SK-N-SH (cell line): ENCODE measurements around the gene SYT1. TPM values are rescaled to one million over a fixed set of nuclear protein-coding genes. Genes with fewer than 3 reads are reported as not detected.

Experiments used
- CTCF ChIA-PET: fragments of 300-600, 350-600 bp; formaldehyde crosslinking; extraction: SDS; loops from one replicate; lab custom pipeline; 2021; lab: Yijun Ruan, JAX
- POLR2A ChIA-PET: fragments of 350-600 bp; sonication (Branson Sonifier 250); formaldehyde crosslinking; extraction: SDS; loops from one replicate; lab custom pipeline; 2020; ENCODE audit warnings: antibody characterized with exemption, inconsistent platforms; lab: Yijun Ruan, JAX
- DNase-seq: peaks from one replicate; pipeline ENCODE4 v3.0.0; 2012
- H2AFZ ChIP-seq: fragments of 200-600 bp; sonication (generic); 2 replicates; pipeline ENCODE4 v1.8.1; 2016; ENCODE audit warnings: antibody characterized with exemption, mild to moderate bottlenecking, low read depth
- H3F3A ChIP-seq: fragments of 200-600 bp; sonication (generic); replicated peaks from 2 replicates; pipeline ENCODE3; 2016; ENCODE audit warnings: antibody characterized with exemption, mild to moderate bottlenecking; ENCODE audit not compliant: insufficient read depth
- H3K27ac ChIP-seq, 2 experiments: fragments of 200-500 bp in 1 of 2; fragments of 200-600 bp in 1 of 2; sonication (Bioruptor generic) in 1 of 2; sonication (generic), shearing (Covaris generic) in 1 of 2; 2 replicates each; pipeline versions ENCODE4 v1.5.1 to v1.6.1; 2014 to 2016; ENCODE audit warnings: low read depth in 2 of 2, inconsistent platforms in 1 of 2, low read length in 1 of 2, mild to moderate bottlenecking in 1 of 2, mixed read lengths in 1 of 2
- H3K27me3 ChIP-seq: fragments of 200-600 bp; sonication (generic), shearing (Covaris generic); 2 replicates; pipeline ENCODE4 v1.6.1; 2016; ENCODE audit warnings: mixed run types; ENCODE audit not compliant: insufficient read depth
- H3K36me3 ChIP-seq, 2 experiments: fragments of 200-500 bp in 1 of 2; fragments of 200-600 bp in 1 of 2; sonication (Bioruptor generic) in 1 of 2; sonication (generic) in 1 of 2; replicated peaks in 1 of 2; 2 replicates each; pipeline versions ENCODE3 to v1.5.1; 2014 to 2016; ENCODE audit warnings: low read length in 1 of 2, mild to moderate bottlenecking in 1 of 2; ENCODE audit not compliant: insufficient read depth in 2 of 2, control insufficient read depth in 1 of 2
- H3K4me1 ChIP-seq, 2 experiments: fragments of 200-500 bp in 1 of 2; fragments of 200-600 bp in 1 of 2; sonication (Bioruptor generic) in 1 of 2; sonication (generic), shearing (Covaris generic) in 1 of 2; 2 replicates each; pipeline versions ENCODE4 v1.5.1 to v1.6.1; 2014 to 2016; ENCODE audit warnings: low read depth in 1 of 2, low read length in 1 of 2, mixed run types in 1 of 2; ENCODE audit not compliant: insufficient read depth in 2 of 2, control insufficient read depth in 1 of 2
- H3K4me2 ChIP-seq: fragments of 200-600 bp; sonication (generic), shearing (Covaris generic); 2 replicates; pipeline ENCODE4 v1.6.1; 2017; ENCODE audit warnings: mixed run types
- H3K4me3 ChIP-seq, 2 experiments: fragments of 200-500 bp in 1 of 2; fragments of 200-600 bp in 1 of 2; sonication (Bioruptor generic) in 1 of 2; sonication (generic), shearing (Covaris generic) in 1 of 2; 2 replicates each; pipeline versions ENCODE4 v1.5.1 to v1.8.1; 2014 to 2016; ENCODE audit warnings: low read depth in 2 of 2, inconsistent platforms in 1 of 2, low read length in 1 of 2, mild to moderate bottlenecking in 1 of 2, mixed read lengths in 1 of 2, moderate library complexity in 1 of 2
- H3K79me2 ChIP-seq: fragments of 200-600 bp; sonication (generic); 2 replicates; pipeline ENCODE4 v1.8.1; 2017; ENCODE audit warnings: mild to moderate bottlenecking; ENCODE audit not compliant: insufficient read depth
- H3K9ac ChIP-seq: fragments of 200-600 bp; sonication (generic); 2 replicates; pipeline ENCODE4 v1.6.1; 2017; ENCODE audit warnings: mixed run types
- H3K9me2 ChIP-seq: fragments of 200-600 bp; sonication (generic); 2 replicates; pipeline ENCODE4 v1.6.1; 2017; ENCODE audit warnings: mixed run types
- H3K9me3 ChIP-seq: fragments of 200-600 bp; sonication (generic); 2 replicates; pipeline ENCODE4 v1.6.1; 2017; ENCODE audit warnings: mixed run types, mild to moderate bottlenecking, moderate library complexity
- H4K20me1 ChIP-seq: fragments of 200-600 bp; sonication (generic); 2 replicates; pipeline ENCODE4 v1.6.1; 2017; ENCODE audit warnings: mild to moderate bottlenecking, mixed run types; ENCODE audit not compliant: insufficient read depth
- CHD2 ChIP-seq: fragments of 150-350 bp; IDR thresholded peaks from 2 replicates; pipeline ENCODE4 v1.6.1; 2018; ENCODE audit warnings: low read length; ENCODE audit not compliant: partially characterized antibody
- ELF1 ChIP-seq: IDR thresholded peaks from 2 replicates; pipeline ENCODE4 v1.4.0; 2012
- EP300 ChIP-seq, 2 experiments: IDR thresholded peaks; 2 replicates each; pipeline versions ENCODE4 v1.4.0 to v1.6.1; 2012; ENCODE audit warnings: borderline replicate concordance in 1 of 2, low read depth in 1 of 2, low read length in 1 of 2
- EZH2phosphoT487 ChIP-seq: fragments of 200-600 bp; sonication (generic); IDR thresholded peaks from 2 replicates; pipeline ENCODE4 v1.6.1; 2017; ENCODE audit warnings: low read depth, mixed run types, mild to moderate bottlenecking, antibody characterized with exemption, moderate library complexity, borderline replicate concordance
- FOSL2 ChIP-seq: IDR thresholded peaks from 2 replicates; pipeline ENCODE4 v1.4.0; 2012; ENCODE audit warnings: low read depth, mild to moderate bottlenecking, moderate library complexity, borderline replicate concordance
- FOXM1 ChIP-seq: IDR thresholded peaks from 2 replicates; pipeline ENCODE4 v1.4.0; 2012; ENCODE audit warnings: low read depth, mild to moderate bottlenecking
- GABPA ChIP-seq: IDR thresholded peaks from 2 replicates; pipeline ENCODE4 v1.4.0; 2012; ENCODE audit warnings: low read depth, mild to moderate bottlenecking
- GATA2 ChIP-seq: sonication (generic); formaldehyde crosslinking; IDR thresholded peaks from 2 replicates; pipeline ENCODE4 v1.5.0; 2020; ENCODE audit warnings: mild to moderate bottlenecking, missing genetic modification reagents
- IRF3 ChIP-seq: fragments of 150-350 bp; IDR thresholded peaks from 2 replicates; pipeline ENCODE4 v1.6.1; 2016; ENCODE audit warnings: mild to moderate bottlenecking, low read depth, low read length
- JUND ChIP-seq: IDR thresholded peaks from 2 replicates; pipeline ENCODE4 v1.4.0; 2012
- MAX ChIP-seq: IDR thresholded peaks from 2 replicates; pipeline ENCODE4 v1.4.0; 2012; ENCODE audit warnings: low read depth
- MXI1 ChIP-seq: IDR thresholded peaks from 2 replicates; pipeline ENCODE4 v1.6.1; 2012; ENCODE audit warnings: mild to moderate bottlenecking, low read depth, low read length, improper control_type of control experiment
- NFIC ChIP-seq: IDR thresholded peaks from 2 replicates; pipeline ENCODE4 v1.4.0; 2012; ENCODE audit warnings: borderline replicate concordance
- NRF1 ChIP-seq: IDR thresholded peaks from 2 replicates; pipeline ENCODE4 v1.6.1; 2012; ENCODE audit warnings: low read depth, mild to moderate bottlenecking, low read length
- PBX3 ChIP-seq: IDR thresholded peaks from 2 replicates; pipeline ENCODE4; 2012
- RAD21 ChIP-seq: IDR thresholded peaks from 2 replicates; pipeline ENCODE4 v1.6.1; 2012; ENCODE audit warnings: mild to moderate bottlenecking, low read length
- RCOR1 ChIP-seq: fragments of 150-350 bp; IDR thresholded peaks from 2 replicates; pipeline ENCODE4 v1.6.1; 2017; ENCODE audit warnings: antibody characterized with exemption, low read length
- REST ChIP-seq: IDR thresholded peaks from 2 replicates; pipeline ENCODE4 v1.6.1; 2012; ENCODE audit warnings: mild to moderate bottlenecking, low read depth, low read length, moderate library complexity
- RFX5 ChIP-seq: IDR thresholded peaks from 2 replicates; pipeline ENCODE4 v1.6.1; 2012; ENCODE audit warnings: mild to moderate bottlenecking, improper control_type of control experiment, low read length
- RXRA ChIP-seq: IDR thresholded peaks from 2 replicates; pipeline ENCODE4 v1.4.0; 2012; ENCODE audit warnings: low read depth, mild to moderate bottlenecking, borderline replicate concordance
- SMC3 ChIP-seq: IDR thresholded peaks from 2 replicates; pipeline ENCODE4 v1.6.1; 2012; ENCODE audit warnings: low read depth, low read length, improper control_type of control experiment
- TAF1 ChIP-seq: IDR thresholded peaks from 2 replicates; pipeline ENCODE4 v1.6.1; 2012; ENCODE audit warnings: low read depth, mild to moderate bottlenecking, low read length, moderate library complexity, borderline replicate concordance
- WGBS: methylation state at CpG from one replicate; pipeline ENCODE4 v1.1.6; 2017; ENCODE audit warnings: low lambda C conversion rate; 5-methylcytosine and 5-hydroxymethylcytosine counted together
- polyA plus RNA-seq, 3 experiments: library from polyadenylated mRNA; depleted of rRNA; stranded (reverse); fragments of >200 nt; gene quantifications; 2 replicates each; pipeline ENCODE4 v1.2.3, GENCODE V29; 2012

Gene SYT1
- polyA plus RNA-seq, 1 of the 3 experiments (the other 2 are of a cell fraction): 12.7 TPM

- Histone ChIP-seq H2AFZ (no peak overlapping the region), H3K27ac (no peak overlapping the region)
- TF ChIP-seq MXI1: no peak
- TF ChIP-seq MAX: no peak
- TF ChIP-seq ELF1: no peak
- TF ChIP-seq CHD2: no peak
- no peak for TF ChIP-seq EP300 (IDR thresholded peaks at IDR 0.05; ENCODE audit: borderline replicate concordance in 1 of 2, low read depth in 1 of 2, low read length in 1 of 2)
- TF ChIP-seq JUND: no peak
- no peak for TF ChIP-seq IRF3
- TF ChIP-seq NFIC: no peak
- no peak for TF ChIP-seq GATA2
- TF ChIP-seq SMC3: no peak
- TF ChIP-seq RCOR1: no peak
- no peak for TF ChIP-seq NRF1
- no peak for TF ChIP-seq RAD21
- TF ChIP-seq EZH2phosphoT487: no peak
- TF ChIP-seq GABPA: no peak
- no peak for TF ChIP-seq TAF1
- TF ChIP-seq FOSL2: no peak
- TF ChIP-seq PBX3: no peak
- TF ChIP-seq, all 33 proteins: peak for 0
- no peaks in the 10 kb centered on the region for H3K79me2 ChIP-seq
- ChIA-PET POLR2A (no interaction called here), CTCF (interaction anchor here (0.8 to 1.2 kb wide), 3 partner anchors 10 to 27 kb away, joined by 3 to 4 read pairs (median 3); no protein-coding TSS in a partner anchor)
- no peak overlapping the region for H3K4me2 ChIP-seq
- 93% methylated on average over 3 of the region's 3 CpGs for WGBS
- no peak overlapping the region for H3K9ac ChIP-seq
- no peaks in the 10 kb centered on the region; a peak in 3 of 4 replicates for H3K4me1 ChIP-seq
- H3K4me3 ChIP-seq: no peak overlapping the region
- peaks cover 0 to 7% of the 10 kb centered on the region in 2 experiments for H3K36me3 ChIP-seq
- no peaks in the 10 kb centered on the region for H4K20me1 ChIP-seq
- H3K9me2 ChIP-seq: no peaks in the 10 kb centered on the region
- no peaks in the 10 kb centered on the region for H3K9me3 ChIP-seq
- H3K27me3 ChIP-seq: no peaks in the 10 kb centered on the region
- no peak for DNase-seq
- H3F3A ChIP-seq: no peaks in the 10 kb centered on the region
Observed at GRCh38 chr12:79324571-79324970, 460.0 kb downstream of the SYT1 start.

GRCh38 chr12:79326222-79326621 lies 461.6 kb downstream of the SYT1 start:
- no peaks in the 10 kb centered on the region for H3K9me3 ChIP-seq
- ChIA-PET POLR2A (no interaction called here), CTCF (interaction anchor here (0.6 to 1.3 kb wide), 2 partner anchors 11 to 432 kb away, joined by 3 to 4 read pairs; no protein-coding TSS in a partner anchor)
- H3K4me3 ChIP-seq: no peak overlapping the region
- H3K4me2 ChIP-seq: no peak overlapping the region
- H3K27me3 ChIP-seq: no peaks in the 10 kb centered on the region
- no peaks in the 10 kb centered on the region for H3F3A ChIP-seq
- no peaks in the 10 kb centered on the region for H3K9me2 ChIP-seq
- 73% methylated on average over 2 of the region's 2 CpGs for WGBS
- no peaks in the 10 kb centered on the region; a peak in 3 of 4 replicates for H3K4me1 ChIP-seq
- no peaks in the 10 kb centered on the region for H3K79me2 ChIP-seq
- no peak overlapping the region for H2AFZ ChIP-seq
- H3K9ac ChIP-seq: no peak overlapping the region
- no peak for DNase-seq
- peaks cover 3 to 12% of the 10 kb centered on the region in 2 experiments for H3K36me3 ChIP-seq
- H4K20me1 ChIP-seq: no peaks in the 10 kb centered on the region
- H3K27ac ChIP-seq: no peak overlapping the region
- no peak for TF ChIP-seq IRF3
- TF ChIP-seq RFX5: no peak
- no peak for TF ChIP-seq RXRA
- TF ChIP-seq ELF1: no peak
- no peak for TF ChIP-seq FOXM1
- no peak for TF ChIP-seq REST
- TF ChIP-seq NRF1: no peak
- TF ChIP-seq RAD21: no peak
- TF ChIP-seq JUND: no peak
